ELF-1 (cell line): Measurements from ENCODE around the gene PAPSS2.
"Not testable (repeated sequence)": the region's sequence is repeated elsewhere in the genome, so short reads cannot be mapped to it uniquely, and the experiment has no call there.

Experiments used
- DNase-seq: peaks from one replicate; pipeline ENCODE4 v3.0.0-alpha.2; 2016; ENCODE audit warnings: low read depth, low spot score

Gene PAPSS2

GRCh38 chr10:87746911-87747310, 87.2 kb downstream of the PAPSS2 start:
- DNase-seq = no peak

- DNase-seq = not testable (repeated sequence)
Measured at GRCh38 chr10:87748244-87748643, 88.6 kb downstream of the PAPSS2 start.

GRCh38 chr10:87750001-87750671, 90.5 kb downstream of the PAPSS2 start:
- DNase-seq = no peak

- DNase-seq = no peak
Measured at GRCh38 chr10:87750817-87751216, 91.1 kb downstream of the PAPSS2 start.

GRCh38 chr10:87751274-87751673, 91.6 kb downstream of the PAPSS2 start:
- no peak for DNase-seq

- DNase-seq = no peak
Measured at GRCh38 chr10:87752566-87752965, 92.9 kb downstream of the PAPSS2 start.

- DNase-seq = no peak
Measured at GRCh38 chr10:87753995-87754866, 94.6 kb downstream of the PAPSS2 start.

- DNase-seq = no peak
Measured at GRCh38 chr10:87757685-87758084, 98.0 kb downstream of the PAPSS2 start.

GRCh38 chr10:87759551-87759950, 99.9 kb downstream of the PAPSS2 start:
- no peak for DNase-seq

GRCh38 chr10:87760195-87760905, 100.7 kb downstream of the PAPSS2 start:
- no peak for DNase-seq

- no peak for DNase-seq
Measured at GRCh38 chr10:87761153-87761552, 101.5 kb downstream of the PAPSS2 start.

- DNase-seq = no peak
Measured at GRCh38 chr10:87761892-87762291, 102.2 kb downstream of the PAPSS2 start.

GRCh38 chr10:87763086-87763861, 103.6 kb downstream of the PAPSS2 start:
- DNase-seq = no peak

GRCh38 chr10:87764072-87764934, 104.6 kb downstream of the PAPSS2 start:
- DNase-seq = no peak

GRCh38 chr10:87765666-87766376, 106.1 kb downstream of the PAPSS2 start:
- DNase-seq = no peak

GRCh38 chr10:87767253-87767652, 107.6 kb downstream of the PAPSS2 start:
- no peak for DNase-seq

GRCh38 chr10:87771871-87772500, 112.3 kb downstream of the PAPSS2 start:
- no peak for DNase-seq

GRCh38 chr10:87775766-87776165, 116.1 kb downstream of the PAPSS2 start:
- DNase-seq = no peak

GRCh38 chr10:87776328-87776727, 116.7 kb downstream of the PAPSS2 start:
- no peak for DNase-seq
